NCI-H1436 (cell line): ENCODE measurements around the gene VSIG2.

Experiments used
- DNase-seq: peaks from one replicate; lab custom pipeline; 2025; lab: John Stamatoyannopoulos, UW

The VSIG2 gene

DNA sequence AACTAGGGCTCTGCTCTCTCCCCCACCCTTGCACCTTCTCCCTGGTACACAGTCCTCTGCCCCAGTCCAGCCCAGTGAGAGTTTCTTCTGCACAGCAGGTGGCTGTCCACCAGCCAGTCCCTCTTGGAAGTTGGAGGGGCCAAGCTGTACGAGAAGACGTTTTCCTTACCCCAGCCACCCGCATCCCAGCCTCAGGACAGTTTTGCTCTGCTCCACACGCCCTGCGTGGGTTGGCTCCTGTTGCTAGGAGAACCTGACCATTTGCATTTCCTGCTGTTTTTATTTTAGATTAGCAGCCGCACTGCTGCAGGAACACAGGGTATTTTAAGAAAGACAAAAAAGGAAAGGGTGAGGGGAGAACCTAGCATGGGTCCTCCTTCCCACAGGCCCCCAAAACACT is 29.9 kb downstream of the VSIG2 start:
- DNase-seq = no peak

- no peak for DNase-seq
Measured at GRCh38 chr11:124719534-124719933, 32.5 kb downstream of the VSIG2 start.

GRCh38 chr11:124718801-124719200 is 33.3 kb downstream of the VSIG2 start:
- no peak for DNase-seq

GRCh38 chr11:124717786-124718651 is 34.0 kb downstream of the VSIG2 start:
- DNase-seq = no peak

DNA sequence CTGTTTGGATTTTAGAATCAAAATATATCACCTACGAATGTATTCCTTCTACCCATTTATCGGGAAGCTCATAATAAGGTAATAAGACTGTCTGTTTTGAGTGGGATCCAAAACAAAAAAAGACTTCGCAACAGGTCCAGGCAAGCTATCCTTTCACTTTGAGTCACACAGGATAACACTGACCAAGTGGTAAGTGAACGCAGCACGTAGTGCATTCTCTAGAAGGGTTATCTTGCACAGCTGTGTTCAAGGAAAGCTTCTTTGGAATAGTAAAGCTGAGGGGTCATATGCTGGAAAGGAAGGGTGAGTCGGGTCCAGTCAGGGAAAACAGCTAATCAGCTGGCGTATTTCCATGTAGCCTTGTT is 34.7 kb downstream of the VSIG2 start:
- DNase-seq = no peak

DNA sequence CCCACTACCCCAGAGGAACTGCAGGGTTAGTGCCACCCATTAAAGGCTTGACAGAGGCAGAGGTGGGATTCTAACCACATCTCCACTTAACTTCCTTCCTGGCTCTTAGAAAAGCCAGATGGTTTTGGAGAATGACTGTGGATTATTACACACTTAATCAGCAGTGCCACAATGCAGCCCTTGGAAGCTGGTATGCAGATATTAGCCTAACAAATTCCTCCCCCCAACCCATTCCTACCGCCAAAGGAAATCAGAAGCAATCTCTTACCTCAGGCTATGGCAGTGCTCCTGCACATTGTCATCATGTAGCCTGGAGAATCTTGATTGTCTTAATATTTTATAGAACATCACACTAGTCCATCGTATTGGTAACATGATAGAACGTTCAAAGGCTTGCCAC is 35.5 kb downstream of the VSIG2 start:
- no peak for DNase-seq

DNA sequence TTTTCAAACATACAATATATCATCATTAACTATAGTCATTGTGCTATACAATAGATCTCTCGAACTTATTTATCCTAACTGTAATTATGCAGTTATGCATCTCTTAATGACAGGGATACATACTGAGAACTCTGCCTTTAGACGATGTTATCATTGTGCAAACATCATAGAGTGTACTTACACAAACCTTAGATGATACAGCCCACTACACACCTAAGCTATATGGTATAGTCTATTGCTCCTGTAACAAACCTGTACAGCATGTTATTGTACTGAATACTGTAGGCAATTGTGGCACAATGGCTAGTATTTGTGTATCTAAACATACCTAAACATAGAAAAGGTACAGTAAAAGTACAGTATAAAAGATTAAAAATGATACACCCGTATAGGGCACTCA is 39.7 kb downstream of the VSIG2 start:
- DNase-seq = no peak

DNA sequence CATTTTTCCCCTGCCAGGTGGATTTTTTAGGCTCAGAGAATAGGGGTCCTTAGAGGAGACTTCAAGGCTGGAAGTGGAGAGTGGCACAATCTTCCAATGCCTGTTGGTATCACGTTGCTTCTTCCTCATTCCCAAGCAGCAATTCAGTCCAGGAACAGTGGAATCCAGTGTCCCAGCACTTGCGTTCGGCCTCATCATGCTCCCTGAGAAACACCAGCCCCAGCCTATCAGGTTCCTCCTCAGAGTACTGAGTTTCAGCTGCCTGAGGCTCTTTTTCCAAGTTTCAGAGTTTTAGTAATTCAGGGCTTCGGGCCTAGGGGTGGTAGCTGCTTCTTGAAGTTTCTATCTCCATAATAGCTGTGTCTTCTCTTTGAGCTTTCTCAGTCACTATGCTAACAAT is 44.2 kb downstream of the VSIG2 start:
- DNase-seq = no peak

DNA sequence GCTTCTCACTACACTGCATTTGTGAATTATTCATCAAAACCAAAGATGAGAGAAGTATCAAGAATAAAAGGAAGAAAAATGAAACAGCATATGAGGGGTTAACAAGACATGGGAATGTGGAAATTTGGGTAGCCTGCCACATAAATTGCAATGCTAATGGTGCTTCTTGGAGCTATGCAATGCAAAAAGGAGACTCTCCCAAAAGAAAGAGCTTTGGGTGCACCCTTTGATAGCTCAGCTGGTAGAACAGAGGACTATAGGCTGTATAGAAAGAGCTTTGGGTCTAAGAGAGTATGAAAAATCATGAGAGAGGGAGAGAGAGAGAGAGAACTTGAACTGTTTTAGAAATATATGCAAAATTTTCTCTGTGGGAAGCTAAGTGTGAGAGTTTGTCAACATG is 52.0 kb downstream of the VSIG2 start:
- no peak for DNase-seq

DNA sequence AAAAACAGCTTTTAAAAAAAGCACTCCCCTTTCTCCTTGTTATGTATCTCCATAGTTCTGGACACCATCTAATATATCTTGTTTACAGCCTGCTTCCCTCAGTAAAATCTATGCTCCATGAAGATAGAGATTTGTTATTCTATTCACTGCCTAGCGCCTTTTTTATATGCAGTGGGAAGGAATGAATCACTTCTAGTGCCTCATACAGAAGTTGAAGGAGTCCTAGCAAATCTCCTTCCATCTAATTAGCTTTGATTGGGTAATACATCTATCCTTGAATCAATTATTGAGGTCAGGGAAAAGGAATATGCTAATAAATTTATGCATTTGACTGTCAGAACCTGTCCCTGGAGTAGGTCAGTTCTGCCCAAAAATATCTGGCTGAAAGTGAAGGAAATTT is 52.5 kb downstream of the VSIG2 start:
- DNase-seq = no peak
